ENCODE measurements around the gene OSBPL10. TPM values are rescaled to one million over a fixed set of nuclear protein-coding genes. Genes with fewer than 3 reads are reported as not detected.

OSBPL10 gene
- total and polyA plus RNA-seq, 3 donors from 2014 or later = 113 to 175 (median 160) TPM

DNA sequence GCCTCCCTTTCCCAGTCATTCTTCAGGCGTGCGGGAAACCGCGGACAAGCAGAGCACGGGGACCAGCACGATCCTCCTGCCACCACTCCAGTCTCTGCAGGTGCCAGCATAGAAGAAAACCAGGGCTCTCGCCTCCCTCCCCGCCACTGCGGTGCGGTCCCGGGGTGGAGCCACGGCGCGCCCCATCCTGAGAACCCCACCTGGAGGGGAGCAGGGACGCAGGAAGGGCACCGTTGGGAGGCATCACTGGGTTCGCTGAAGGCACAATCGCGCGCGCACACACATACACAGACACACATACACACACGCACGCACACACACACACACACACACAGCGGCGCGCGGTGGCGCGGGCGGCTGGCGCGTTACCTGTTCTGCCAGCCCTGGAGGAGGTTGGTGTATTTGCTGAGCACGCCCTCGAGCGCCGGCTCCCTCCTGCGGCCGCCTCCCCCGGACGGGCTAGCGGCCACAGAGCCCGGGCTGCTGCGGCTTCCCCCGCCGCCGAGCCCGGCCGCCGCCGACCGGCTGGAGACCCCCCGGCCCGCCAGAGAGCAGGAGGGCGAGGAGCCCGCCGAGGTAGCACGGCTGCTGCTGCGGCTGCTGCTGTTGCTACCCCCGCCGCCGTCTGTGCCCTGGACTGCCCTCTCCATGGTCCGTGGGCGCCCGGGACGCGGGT lies 394 bp downstream of the OSBPL10 start:
- H3K27me3 ChIP-seq = no peaks in the 10 kb centered on the region

DNA sequence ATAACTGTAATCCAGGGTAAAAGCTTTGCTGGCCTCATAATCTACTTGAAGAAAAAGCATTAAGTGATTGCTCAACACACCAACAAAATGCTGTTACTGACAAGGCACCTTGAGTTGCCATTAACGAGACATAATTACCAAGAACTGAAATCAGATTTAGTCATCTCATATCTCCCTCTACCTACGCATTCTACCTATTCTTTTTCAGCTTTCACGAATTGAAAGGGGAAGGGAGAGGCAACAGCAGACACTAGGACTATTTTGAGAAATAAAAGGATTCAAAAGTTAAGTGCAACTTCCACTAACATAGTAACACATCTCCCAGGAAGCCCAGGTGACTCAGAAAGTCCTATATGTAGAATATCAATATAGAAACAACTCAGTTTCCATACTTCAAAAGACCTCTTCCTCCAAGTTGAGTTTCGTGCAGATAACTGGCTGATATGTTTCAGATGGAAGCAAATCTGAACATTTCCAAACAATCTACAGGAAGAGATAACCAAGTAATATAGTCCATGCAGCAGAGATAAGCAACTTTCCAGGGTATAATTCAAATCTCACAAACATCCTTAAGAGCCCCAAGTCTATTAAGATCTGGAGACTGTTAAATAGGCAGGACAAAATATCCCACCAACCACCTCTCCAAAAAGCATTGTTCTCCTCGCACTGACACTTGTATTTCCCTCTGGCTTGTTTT lies 1.9 kb downstream of the OSBPL10 start:
- no peak for DNase-seq
- intact Hi-C loops (cut with DNase I; ENCODE audit: low total_unique reads) = no loop called here
- TF ChIP-seq, protein P1, sequence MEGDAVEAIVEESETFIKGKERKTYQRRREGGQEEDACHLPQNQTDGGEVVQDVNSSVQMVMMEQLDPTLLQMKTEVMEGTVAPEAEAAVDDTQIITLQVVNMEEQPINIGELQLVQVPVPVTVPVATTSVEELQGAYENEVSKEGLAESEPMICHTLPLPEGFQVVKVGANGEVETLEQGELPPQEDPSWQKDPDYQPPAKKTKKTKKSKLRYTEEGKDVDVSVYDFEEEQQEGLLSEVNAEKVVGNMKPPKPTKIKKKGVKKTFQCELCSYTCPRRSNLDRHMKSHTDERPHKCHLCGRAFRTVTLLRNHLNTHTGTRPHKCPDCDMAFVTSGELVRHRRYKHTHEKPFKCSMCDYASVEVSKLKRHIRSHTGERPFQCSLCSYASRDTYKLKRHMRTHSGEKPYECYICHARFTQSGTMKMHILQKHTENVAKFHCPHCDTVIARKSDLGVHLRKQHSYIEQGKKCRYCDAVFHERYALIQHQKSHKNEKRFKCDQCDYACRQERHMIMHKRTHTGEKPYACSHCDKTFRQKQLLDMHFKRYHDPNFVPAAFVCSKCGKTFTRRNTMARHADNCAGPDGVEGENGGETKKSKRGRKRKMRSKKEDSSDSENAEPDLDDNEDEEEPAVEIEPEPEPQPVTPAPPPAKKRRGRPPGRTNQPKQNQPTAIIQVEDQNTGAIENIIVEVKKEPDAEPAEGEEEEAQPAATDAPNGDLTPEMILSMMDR (IDR thresholded peaks at IDR 0.05) = no peak
- TF ChIP-seq POLR2A (IDR thresholded peaks at IDR 0.05) = no peak
- no peaks in the 10 kb centered on the region for H3K9me3 ChIP-seq
- no peaks in the 10 kb centered on the region for H3K36me3 ChIP-seq (ENCODE audit: low read depth, missing control alignments)
- H3K4me3 ChIP-seq = no peak overlapping the region
- no peak overlapping the region for H3K27ac ChIP-seq
- H3K27me3 ChIP-seq = no peaks in the 10 kb centered on the region
- no peaks in the 10 kb centered on the region for H3K4me1 ChIP-seq
- 58 to 59% methylated on average over 5 of the region's 5 CpGs for WGBS, 2 donors

More for the DNA sequence above, 394 bp downstream of the OSBPL10 start:
- Histone ChIP-seq H3K4me1 (no peaks in the 10 kb centered on the region), H3K27ac (peak overlapping the region; percentile 75 to 77), H3K4me3 (peak overlapping the region; percentile 75), H3K36me3 (ENCODE audit: low read depth, missing control alignments) (no peaks in the 10 kb centered on the region), H3K9me3 (no peaks in the 10 kb centered on the region)
- 0% methylated on average over 60 of the region's 66 CpGs; no CpG with 5 or more reads in 1 of the 2 donors for WGBS, 2 donors
- TF ChIP-seq, protein P1 (IDR thresholded peaks at IDR 0.05) = no peak
- TF ChIP-seq POLR2A (IDR thresholded peaks at IDR 0.05) = no peak
- peak; percentile 61 for DNase-seq
- intact Hi-C loops (cut with DNase I; ENCODE audit: low total_unique reads) = no loop called here

GRCh38 chr3:31978553-31978952 lies 2.5 kb downstream of the OSBPL10 start:
- intact Hi-C loops (cut with DNase I; ENCODE audit: low total_unique reads) = no loop called here
- no peak for TF ChIP-seq POLR2A (IDR thresholded peaks at IDR 0.05)
- TF ChIP-seq, protein P1 (IDR thresholded peaks at IDR 0.05) = no peak
- DNase-seq = no peak
- H3K27ac ChIP-seq = no peak overlapping the region
- no peak overlapping the region for H3K4me3 ChIP-seq
- H3K9me3 ChIP-seq = no peaks in the 10 kb centered on the region
- no peaks in the 10 kb centered on the region for H3K36me3 ChIP-seq (ENCODE audit: low read depth, missing control alignments)
- peaks cover 4% of the 10 kb centered on the region for H3K4me1 ChIP-seq
- WGBS, 2 donors = 83 to 87% methylated on average over 4 of the region's 4 CpGs
- H3K27me3 ChIP-seq = no peaks in the 10 kb centered on the region

DNA sequence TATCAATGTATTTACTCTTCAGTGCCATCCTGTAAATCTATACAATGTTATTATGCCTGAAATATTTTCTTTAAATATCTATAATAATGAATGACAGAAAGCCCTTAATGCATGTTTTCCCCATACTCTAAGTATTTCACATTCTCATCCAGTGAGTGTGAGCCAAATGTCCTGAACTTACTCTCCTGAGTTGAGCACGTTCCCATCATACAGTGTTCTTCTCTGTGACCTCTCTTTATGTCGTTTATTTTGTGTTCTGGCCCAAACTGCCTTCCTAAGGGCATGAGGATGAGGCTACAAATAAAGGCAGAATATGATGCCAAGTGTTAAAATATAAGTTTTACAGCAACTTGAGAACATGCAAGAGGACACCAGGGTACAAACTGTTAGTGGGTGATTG lies 3.3 kb downstream of the OSBPL10 start:
- TF ChIP-seq, protein P1 (IDR thresholded peaks at IDR 0.05) = no peak
- no peak for TF ChIP-seq POLR2A (IDR thresholded peaks at IDR 0.05)
- no peak overlapping the region for H3K27ac ChIP-seq
- WGBS, 2 donors = 48 to 62% methylated on average over 2 of the region's 2 CpGs
- intact Hi-C loops (cut with DNase I; ENCODE audit: low total_unique reads) = no loop called here
- no peaks in the 10 kb centered on the region for H3K27me3 ChIP-seq
- no peak for DNase-seq
- H3K9me3 ChIP-seq = no peaks in the 10 kb centered on the region
- peaks cover 4% of the 10 kb centered on the region for H3K4me1 ChIP-seq
- no peaks in the 10 kb centered on the region for H3K36me3 ChIP-seq (ENCODE audit: low read depth, missing control alignments)
- H3K4me3 ChIP-seq = no peak overlapping the region
